Activated B cell treated with CpG ODN at 0.5 μM for 24 hours (primary cell): ENCODE results near the gene ABCB8. TPM values are rescaled to one million over a fixed set of nuclear protein-coding genes. Genes with fewer than 3 reads are reported as not detected.
A peak's percentile ranks its signal among the peaks of the same experiment; 100 is the strongest.

Experiments used
- ATAC-seq: fragments of 200-7000 bp; cut with Tn5 transposase; one replicate; pipeline ENCODE4 v1.10.0; 2021; ENCODE audit warnings: low read depth, mild to moderate bottlenecking, moderate library complexity
- CTCF ChIA-PET: fragments of 350-600 bp; sonication (Branson Sonifier 250); formaldehyde crosslinking; loops from one replicate; lab custom pipeline; 2021; ENCODE audit warnings: antibody characterized with exemption; lab: Charles Lee
- POLR2A ChIA-PET: fragments of 350-600 bp; sonication (Branson Sonifier 250); formaldehyde crosslinking; loops from one replicate; lab custom pipeline; 2021; ENCODE audit warnings: antibody characterized with exemption; lab: Charles Lee
- DNase-seq: peaks from one replicate; pipeline ENCODE4 v3.0.0; 2022
- H3K27ac Mint-ChIP-seq: one replicate; pipeline ENCODE4 v1.8.0; 2020; ENCODE audit warnings: mixed read lengths
- H3K27me3 Mint-ChIP-seq: one replicate; pipeline ENCODE4 v1.8.0; 2021; ENCODE audit warnings: mixed read lengths
- H3K36me3 Mint-ChIP-seq: one replicate; pipeline ENCODE4 v1.8.0; 2021; ENCODE audit warnings: low read depth, mixed read lengths
- H3K4me1 Mint-ChIP-seq: one replicate; pipeline ENCODE4 v1.8.0; 2021; ENCODE audit warnings: mixed read lengths
- H3K4me3 Mint-ChIP-seq: one replicate; pipeline ENCODE4 v1.8.0; 2020; ENCODE audit warnings: mild to moderate bottlenecking, mixed read lengths
- H3K9me3 Mint-ChIP-seq: one replicate; pipeline ENCODE4 v1.8.0; 2020; ENCODE audit warnings: mixed read lengths
- intact Hi-C: fragments of 100-400 bp; cut with micrococcal nuclease; formaldehyde crosslinking; loops from one replicate; pipeline ENCODE4 v1.15.1; 2024
- total RNA-seq: library from RNA; stranded (reverse); gene quantifications from 2 replicates; pipeline ENCODE4 v1.2.3, GENCODE V29; 2022
- TF ChIP-seq, protein P1 (sequence below): fragments of 200-600 bp; IDR thresholded peaks from one replicate; pipeline ENCODE4 v1.8.0; 2022; ENCODE audit warnings: antibody characterized with exemption, mild to moderate bottlenecking

ABCB8 gene
- total RNA-seq, 1 donor from 2014 or later = 46.5 TPM

DNA sequence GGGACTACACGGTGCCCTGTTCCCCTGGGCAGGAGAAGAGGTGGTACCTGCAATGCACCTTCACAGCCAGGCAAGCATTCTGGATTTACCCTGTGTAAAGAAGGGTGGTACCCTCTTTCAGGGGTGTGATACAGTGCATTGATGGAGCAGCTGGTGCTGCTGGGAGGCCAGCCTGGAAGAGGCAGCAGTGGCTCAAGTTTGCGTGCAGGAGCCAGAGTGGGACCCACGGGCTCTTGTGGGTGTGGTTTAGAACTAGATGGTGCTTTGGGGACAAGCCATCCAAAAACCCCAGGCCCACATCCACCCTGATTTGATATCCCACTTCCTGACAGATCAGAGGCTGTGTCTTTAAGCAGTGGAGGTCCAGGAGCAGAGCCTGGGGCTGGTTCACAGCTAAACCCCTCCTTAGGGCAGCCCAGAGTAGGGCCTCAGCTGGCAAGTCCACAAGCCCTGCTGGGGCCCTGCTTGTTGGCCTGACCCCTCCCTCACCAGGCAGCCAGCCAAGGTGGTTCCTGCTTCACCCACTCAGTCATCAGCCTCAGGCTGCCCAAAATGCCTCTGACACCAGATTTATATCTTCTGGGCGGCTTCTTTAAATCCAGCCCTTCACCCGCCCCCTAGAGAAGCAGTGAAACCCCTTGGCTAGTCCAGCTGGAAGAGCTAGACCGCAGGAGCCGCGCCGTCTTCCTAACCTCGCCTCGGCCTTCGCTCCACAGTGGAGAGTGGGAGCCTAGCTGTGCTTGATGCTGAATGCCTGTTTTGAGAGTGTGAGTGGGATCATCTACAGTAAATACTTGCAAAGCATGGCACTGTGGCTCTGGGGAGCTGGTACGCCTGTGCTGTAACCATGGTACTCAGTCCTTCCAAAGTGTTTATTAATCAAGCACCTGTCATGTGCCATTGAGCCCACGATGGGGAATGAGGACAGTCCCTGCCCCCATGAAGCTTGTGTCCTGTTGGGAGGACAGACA, 18.6 kb downstream of the ABCB8 start:
- POLR2A ChIA-PET = no interaction called here
- intact Hi-C loops = no loop called here

DNA sequence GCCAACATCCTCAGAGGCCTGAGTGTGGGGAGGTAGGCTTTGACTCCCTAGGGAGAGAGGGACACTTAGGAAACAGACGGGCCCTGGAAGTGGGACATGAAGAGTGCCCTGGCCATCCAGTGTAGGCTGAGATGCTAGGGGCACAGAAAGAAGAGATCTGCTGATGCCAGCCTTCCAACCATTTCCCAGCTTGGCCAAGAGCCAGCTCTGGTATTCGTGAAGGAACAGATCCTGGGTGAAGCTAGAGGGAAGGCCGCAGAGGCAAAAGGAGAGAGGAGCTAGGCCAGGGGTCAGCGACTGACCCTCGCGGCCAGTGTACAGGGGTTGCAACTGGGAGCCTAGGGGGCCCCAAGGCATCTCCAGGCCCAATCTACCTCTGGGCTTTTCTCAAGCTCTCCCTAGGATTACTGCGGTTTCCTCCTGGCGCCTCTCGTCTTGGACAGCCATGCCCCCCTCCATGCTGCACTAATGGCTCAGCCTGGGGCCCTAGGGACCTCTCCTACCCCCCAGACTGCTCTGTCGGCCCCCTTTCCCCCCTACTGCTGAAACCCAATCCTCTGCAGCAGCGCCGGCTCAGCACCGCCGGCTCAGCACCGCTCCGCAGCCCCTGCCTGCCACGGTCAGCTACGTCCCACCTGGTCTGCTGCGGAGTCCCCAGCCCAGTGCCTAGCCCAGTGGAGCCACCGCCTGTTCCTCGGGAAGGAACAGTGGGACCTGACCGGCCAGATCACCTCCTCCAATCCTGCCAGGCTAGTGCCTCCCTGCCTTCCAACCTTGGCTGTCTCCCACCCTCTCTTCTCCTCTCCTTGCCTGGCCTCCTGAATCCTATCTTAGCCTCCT, 19.9 kb downstream of the ABCB8 start, which contains the start of gene ASIC3:
Gene ASIC3 (plus strand): TSS at position 556 of the 840 bp plus-strand sequence. CDS start 355 bp downstream, outside the sequence.
- H3K27ac Mint-ChIP-seq = no peak within 1 kb of the TSS

More for the DNA sequence above, 18.6 kb downstream of the ABCB8 start:
- Mint-ChIP-seq H3K36me3 (peaks cover 15% of the 10 kb centered on the region), H3K27me3 (peaks cover 4% of the 10 kb centered on the region), H3K4me1 (no peaks in the 10 kb centered on the region), H3K9me3 (no peaks in the 10 kb centered on the region), H3K4me3 (no peak overlapping the region), H3K27ac (no peak overlapping the region)
- TF ChIP-seq, protein P1, sequence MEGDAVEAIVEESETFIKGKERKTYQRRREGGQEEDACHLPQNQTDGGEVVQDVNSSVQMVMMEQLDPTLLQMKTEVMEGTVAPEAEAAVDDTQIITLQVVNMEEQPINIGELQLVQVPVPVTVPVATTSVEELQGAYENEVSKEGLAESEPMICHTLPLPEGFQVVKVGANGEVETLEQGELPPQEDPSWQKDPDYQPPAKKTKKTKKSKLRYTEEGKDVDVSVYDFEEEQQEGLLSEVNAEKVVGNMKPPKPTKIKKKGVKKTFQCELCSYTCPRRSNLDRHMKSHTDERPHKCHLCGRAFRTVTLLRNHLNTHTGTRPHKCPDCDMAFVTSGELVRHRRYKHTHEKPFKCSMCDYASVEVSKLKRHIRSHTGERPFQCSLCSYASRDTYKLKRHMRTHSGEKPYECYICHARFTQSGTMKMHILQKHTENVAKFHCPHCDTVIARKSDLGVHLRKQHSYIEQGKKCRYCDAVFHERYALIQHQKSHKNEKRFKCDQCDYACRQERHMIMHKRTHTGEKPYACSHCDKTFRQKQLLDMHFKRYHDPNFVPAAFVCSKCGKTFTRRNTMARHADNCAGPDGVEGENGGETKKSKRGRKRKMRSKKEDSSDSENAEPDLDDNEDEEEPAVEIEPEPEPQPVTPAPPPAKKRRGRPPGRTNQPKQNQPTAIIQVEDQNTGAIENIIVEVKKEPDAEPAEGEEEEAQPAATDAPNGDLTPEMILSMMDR = no peak
- DNase-seq (no peak), ATAC-seq (no peak)
- CTCF ChIA-PET = no interaction called here

DNA sequence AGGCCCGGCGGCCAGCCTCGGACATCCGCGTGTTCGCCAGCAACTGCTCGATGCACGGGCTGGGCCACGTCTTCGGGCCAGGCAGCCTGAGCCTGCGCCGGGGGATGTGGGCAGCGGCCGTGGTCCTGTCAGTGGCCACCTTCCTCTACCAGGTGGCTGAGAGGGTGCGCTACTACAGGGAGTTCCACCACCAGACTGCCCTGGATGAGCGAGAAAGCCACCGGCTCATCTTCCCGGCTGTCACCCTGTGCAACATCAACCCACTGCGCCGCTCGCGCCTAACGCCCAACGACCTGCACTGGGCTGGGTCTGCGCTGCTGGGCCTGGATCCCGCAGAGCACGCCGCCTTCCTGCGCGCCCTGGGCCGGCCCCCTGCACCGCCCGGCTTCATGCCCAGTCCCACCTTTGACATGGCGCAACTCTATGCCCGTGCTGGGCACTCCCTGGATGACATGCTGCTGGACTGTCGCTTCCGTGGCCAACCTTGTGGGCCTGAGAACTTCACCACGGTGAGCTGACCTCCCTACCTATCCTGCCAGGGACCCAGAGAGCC, 20.7 kb downstream of the ABCB8 start:
- ChIA-PET CTCF (no interaction called here), POLR2A (no interaction called here)
- no peak for ATAC-seq
- TF ChIP-seq, protein P1 = no peak
- Mint-ChIP-seq H3K4me3 (no peak overlapping the region), H3K27me3 (peaks cover 8% of the 10 kb centered on the region), H3K9me3 (no peaks in the 10 kb centered on the region), H3K4me1 (peaks cover 3% of the 10 kb centered on the region), H3K27ac (no peak overlapping the region), H3K36me3 (peaks cover 14% of the 10 kb centered on the region)
- DNase-seq = no peak
- intact Hi-C loops = no loop called here

More for the DNA sequence above, 19.9 kb downstream of the ABCB8 start, which contains the start of gene ASIC3:
- H3K4me3 Mint-ChIP-seq = no peak within 1 kb of the TSS
- TF ChIP-seq, protein P1 = no peak
- H3K9me3 Mint-ChIP-seq = no peaks in the 10 kb centered on the region
- DNase-seq (no peak), ATAC-seq (no peak)
- intact Hi-C loops = no loop called here
- peaks cover 8% of the 10 kb centered on the region for H3K27me3 Mint-ChIP-seq
- H3K4me1 Mint-ChIP-seq = peaks cover 3% of the 10 kb centered on the region
- POLR2A ChIA-PET = no interaction called here
- peaks cover 13% of the 10 kb centered on the region for H3K36me3 Mint-ChIP-seq
- CTCF ChIA-PET = no interaction called here

DNA sequence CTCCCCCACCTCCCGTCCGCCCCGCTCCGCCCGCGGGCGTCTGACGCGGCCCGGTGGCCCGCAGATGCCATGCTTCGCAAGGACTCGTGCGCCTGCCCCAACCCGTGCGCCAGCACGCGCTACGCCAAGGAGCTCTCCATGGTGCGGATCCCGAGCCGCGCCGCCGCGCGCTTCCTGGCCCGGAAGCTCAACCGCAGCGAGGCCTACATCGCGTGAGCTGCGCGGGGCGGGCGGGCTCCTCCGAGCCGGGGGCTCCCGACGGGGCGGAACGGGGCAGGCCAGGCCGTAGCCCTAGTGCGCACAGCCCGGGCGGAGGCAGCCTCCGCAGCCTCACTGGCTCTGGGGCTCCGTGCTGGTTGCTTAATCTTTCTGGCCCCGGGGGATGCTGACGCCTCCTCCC, 22.9 kb downstream of the ABCB8 start:
- H3K4me3 Mint-ChIP-seq = no peak overlapping the region
- DNase-seq (no peak), ATAC-seq (peak; percentile 49)
- peaks cover 2% of the 10 kb centered on the region for H3K36me3 Mint-ChIP-seq
- no peaks in the 10 kb centered on the region for H3K9me3 Mint-ChIP-seq
- H3K27ac Mint-ChIP-seq = no peak overlapping the region
- ChIA-PET POLR2A (no interaction called here), CTCF (no interaction called here)
- TF ChIP-seq, protein P1 = no peak
- H3K27me3 Mint-ChIP-seq = peaks cover 8% of the 10 kb centered on the region
- peaks cover 3% of the 10 kb centered on the region for H3K4me1 Mint-ChIP-seq
- intact Hi-C loops = loop anchor here (10.0 kb wide), 2 partner anchors 294 to 1216 kb away; partner anchors contain the start of genes NUB1 and ZNF862
